Measurements from ENCODE around the gene MAP3K21.

MAP3K21 gene

DNA sequence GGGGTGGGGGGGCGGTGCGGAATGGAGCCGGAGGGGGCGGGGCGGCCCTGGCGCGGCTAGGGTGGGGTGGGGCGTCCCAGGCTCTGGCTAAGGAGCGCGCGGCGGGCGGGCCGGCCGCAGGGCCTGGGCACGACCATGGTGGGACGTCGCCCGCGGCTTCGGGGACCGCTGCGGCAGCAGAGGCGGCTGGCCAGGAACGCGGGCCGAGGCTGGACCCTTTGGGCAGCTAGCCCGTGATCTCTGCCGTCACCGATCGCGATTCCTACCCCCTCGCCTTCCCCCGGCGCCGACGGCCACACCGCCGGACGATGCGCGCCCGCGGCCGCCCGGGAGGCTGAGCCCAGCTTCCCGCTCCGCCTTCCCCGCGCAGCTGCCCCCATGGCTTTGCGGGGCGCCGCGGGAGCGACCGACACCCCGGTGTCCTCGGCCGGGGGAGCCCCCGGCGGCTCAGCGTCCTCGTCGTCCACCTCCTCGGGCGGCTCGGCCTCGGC is at the start of gene MAP3K21:
MAP3K21 (plus strand) TSS at position 74 of the 491 bp plus-strand sequence; CDS start at position 379, 305 bp downstream.
- DNase-seq, result no peak

DNA sequence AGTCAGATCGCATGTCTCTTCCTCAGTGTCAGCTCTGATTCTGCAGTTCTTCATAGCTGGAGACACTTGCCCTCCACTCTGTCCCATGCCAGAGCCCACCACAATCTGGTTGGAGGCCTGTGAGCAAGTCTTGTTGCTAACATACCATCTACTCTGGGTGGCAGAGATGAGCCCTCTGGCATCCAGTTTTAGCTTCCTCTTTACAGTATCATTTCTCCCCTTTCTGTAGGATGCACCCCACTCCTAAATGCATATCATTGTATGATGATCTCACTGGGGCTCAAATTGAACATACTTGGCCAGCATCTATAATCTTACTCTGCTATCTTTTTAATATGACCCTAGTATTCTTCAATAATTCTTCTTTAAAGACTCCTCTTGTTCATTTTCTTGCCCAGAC is 48.9 kb upstream of the MAP3K21 start:
- DNase-seq, result no peak

- no peak for DNase-seq
Measured at GRCh38 chr1:233279971-233280370, 47.6 kb upstream of the MAP3K21 start.

DNA sequence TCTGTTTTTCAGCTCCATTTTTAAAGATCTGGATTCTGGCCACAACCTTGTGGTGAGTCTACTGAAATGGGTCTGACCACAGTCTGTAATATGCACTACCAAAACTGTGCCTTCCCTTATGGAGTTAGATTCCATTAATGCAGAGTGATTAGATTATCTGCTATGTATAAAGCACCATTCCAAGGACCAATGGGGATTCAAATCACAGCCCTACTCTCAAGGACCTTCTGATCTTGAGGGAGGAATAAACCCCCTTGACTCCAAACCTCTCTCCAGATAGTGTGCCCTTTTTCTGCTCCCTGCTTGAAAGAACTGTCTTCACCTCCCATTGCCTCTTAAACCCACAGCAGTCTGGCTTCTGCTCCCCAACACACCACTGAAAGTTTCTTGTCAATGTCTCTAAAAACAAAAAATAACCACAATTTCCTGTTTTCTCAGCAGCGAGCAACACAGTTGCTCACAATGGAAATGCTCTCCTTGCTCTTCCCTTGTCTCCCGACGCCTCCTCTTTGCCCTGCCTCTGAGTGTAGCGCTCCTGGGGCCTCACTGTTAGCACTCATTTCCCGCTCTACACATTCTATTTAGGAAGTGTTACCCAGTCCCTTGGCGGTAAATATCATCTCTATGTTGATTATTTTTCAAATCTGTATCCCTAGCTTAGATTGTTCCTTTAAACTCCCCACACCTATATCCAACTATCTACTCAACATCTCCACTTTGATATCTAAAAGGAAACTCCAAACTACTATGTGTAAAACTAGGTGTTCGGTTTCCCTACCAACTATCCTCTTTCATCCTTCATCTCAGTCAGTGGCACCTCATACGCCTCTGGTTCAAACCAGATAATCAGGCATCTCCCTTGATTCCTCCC is 45.6 kb upstream of the MAP3K21 start:
- no peak for DNase-seq

- DNase-seq, result no peak
Measured at GRCh38 chr1:233282582-233282886, 45.0 kb upstream of the MAP3K21 start.

DNA sequence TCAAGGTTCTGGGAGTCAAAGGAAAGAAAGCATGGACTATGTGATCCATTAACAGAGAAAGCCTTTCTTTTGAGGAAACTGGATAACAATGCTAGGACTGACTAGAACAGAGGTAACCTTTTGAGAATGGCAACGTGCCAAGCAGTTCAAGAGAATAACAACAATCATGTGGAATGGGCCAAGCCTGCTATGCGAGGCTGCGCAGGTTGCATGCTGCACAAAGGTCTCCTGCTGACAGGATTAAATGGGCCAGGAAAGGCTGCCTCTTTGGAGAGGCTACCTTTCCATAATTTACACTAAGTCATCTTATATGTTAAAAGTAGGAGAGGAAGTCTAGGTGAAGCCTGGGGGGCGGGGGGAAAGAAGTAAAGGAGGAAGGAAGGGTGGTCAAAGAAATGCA is 37.8 kb upstream of the MAP3K21 start:
- no peak for DNase-seq

GRCh38 chr1:233290396-233291034 is 37.0 kb upstream of the MAP3K21 start:
- no peak for DNase-seq

DNA sequence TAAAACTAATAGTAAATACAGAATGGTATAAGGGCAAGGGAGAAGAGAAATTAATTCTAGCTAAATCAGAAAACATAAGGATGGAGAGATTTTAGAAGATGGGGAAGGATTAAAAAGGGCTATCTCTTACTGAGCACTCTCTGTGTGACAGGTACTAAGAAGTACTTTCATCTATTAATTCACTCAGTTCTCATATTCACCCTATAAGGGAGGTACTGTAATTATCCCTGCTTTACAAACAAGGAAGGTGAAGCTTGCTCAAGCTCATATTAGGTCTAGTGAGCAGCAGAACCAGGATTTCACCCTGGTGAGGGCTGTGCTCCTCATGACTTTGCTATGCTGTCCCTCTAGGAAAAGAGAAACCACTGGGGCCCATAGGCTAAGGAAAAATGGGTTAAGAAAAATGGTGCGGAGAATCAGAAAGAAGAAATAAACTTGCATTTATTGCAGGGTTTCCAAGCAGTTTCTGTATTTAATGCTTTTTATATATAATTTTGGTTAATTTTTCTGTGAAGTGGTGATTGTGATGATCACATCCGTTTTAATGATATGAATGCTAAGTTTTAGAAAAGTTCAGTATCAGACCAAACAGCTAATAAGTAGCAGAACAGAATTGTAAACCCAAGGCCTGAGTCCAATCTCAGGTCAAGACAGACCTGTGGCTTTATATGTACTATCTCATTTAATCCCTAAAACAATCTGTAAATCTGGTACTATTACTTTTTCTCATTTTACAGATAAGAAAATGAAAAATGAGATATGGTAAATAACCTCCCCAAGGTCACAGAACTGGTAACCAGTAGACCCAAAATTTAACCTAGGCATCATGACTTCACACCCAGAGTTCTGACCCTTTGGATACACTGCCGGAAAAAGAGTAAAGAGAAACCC is 33.7 kb upstream of the MAP3K21 start:
- no peak for DNase-seq

DNA sequence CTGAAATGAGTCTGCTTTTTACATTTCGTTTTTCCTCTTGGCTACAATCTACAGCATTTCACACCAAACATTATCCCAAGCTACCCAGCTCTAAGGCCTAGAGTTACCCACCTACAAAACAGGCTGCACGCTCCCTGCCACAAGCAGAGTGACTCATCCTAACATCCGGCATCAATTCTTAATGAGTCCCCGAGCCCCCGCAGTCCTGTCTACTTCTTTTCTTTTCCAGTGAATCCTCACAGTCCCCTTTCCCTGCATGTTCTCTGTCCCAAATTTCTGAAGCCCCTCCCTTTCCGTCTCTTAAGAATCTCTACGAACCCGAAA is 32.6 kb upstream of the MAP3K21 start:
- no peak for DNase-seq

- peak; percentile 60 for DNase-seq
Measured at GRCh38 chr1:233295237-233295974, 32.1 kb upstream of the MAP3K21 start, which contains the start of gene PCNX2. PCNX2 (minus strand) TSS chr1:233295725; CDS start chr1:233295478, 247 bp downstream.

DNA sequence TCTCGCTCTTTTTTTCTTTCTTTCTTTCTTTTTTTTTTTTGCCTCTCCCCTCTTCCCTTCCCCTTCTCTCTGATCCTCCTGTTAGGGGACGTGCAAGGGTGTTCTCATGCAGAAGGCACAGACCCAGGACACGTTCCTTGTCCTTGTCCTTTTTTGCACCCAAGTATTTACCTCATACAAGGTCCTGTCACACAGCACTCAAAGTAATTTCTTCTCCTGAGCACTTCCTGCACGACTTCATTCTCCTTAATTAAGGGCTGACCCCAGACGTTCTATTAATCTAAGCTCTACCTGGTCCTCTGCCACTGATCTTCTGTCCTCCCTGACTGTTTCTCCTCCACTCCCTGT is 31.6 kb upstream of the MAP3K21 start:
- no peak for DNase-seq

DNA sequence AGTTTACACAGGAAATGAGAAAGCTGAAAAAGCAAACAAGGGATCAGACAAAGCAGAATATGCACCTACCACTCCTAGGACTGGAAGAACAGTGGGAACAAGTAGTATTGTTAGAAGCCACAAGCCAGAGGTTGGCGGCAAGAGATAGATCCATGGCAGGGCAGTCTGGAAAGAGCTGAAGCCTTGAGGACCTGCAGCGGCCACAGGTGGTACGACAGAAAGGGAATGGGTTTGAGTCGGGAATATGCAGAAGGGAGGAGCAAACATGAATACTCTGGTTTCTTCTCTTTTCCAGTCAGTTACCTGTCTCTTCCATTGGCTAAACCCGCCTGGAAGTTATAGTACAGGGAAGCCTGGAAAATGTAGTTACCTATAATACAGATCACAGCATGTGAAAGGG is 28.1 kb upstream of the MAP3K21 start:
- DNase-seq, result no peak

- no peak for DNase-seq
Measured at GRCh38 chr1:233300326-233300725, 27.2 kb upstream of the MAP3K21 start.

- no peak for DNase-seq
Measured at GRCh38 chr1:233304489-233305102, 22.9 kb upstream of the MAP3K21 start.

DNA sequence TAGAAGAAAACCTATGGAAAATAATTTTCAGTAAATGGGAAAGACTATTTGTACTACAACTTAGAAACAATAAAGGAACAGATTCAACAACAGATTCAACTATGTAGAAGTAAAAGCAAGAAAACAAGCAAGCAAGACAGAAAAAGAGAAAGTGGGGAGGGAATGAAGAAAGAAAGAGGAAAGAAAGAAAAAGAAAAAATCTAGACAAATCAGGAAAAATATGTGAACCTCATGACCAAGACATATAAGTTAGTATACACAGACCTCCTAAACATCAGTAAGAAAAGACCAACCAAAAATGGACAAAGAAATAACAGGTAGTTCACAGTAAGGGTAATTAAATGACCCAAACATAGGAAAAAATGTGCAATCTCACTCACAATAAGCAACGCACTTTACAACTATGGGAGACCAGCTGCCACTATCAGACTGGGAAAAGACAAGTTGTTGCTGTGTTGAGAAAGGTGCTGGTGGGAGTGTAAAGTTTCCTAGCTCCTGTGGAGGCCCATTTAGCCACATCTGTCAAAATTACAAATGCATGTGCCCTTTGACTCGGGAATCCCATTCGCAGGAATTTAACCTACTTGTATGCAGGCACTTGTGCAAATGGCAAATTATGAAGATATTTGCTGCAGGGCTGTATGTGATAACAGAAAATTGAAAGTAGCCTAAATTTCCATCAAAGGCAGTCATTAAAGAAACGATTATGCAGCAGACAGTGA is 13.9 kb upstream of the MAP3K21 start:
- no peak for DNase-seq

DNA sequence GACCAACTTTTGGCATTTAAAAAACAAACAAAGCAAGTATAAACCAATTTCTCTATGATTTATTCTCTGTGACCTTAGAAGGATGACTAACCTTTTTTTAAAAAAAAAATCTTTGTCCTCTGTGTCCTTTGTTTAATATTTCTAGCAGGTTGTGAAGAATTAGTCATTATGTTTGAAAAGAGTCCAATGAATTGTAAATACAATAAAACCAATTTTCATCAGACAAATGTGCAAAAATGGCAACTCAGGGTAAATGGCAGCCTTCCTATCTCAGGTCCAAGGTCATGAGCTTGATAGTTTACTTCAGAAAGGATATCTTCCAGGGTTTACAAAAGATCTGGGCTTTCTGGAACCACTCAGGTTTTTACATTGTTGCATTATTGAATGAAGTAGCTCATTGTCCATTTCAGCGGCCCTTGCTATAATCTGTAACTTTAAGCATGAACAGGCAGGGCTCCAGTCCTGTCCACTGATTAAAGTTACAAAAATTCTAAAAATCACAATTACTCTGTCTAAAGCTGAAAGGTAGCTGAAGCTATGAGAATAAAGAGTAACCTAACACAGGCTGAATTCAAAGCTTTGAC is 11.7 kb upstream of the MAP3K21 start:
- no peak for DNase-seq

- DNase-seq, result no peak
Measured at GRCh38 chr1:233316473-233316872, 11.1 kb upstream of the MAP3K21 start.

- DNase-seq, result no peak
Measured at GRCh38 chr1:233319272-233319671, 8.3 kb upstream of the MAP3K21 start.

GRCh38 chr1:233320023-233320422 is 7.5 kb upstream of the MAP3K21 start:
- no peak for DNase-seq

DNA sequence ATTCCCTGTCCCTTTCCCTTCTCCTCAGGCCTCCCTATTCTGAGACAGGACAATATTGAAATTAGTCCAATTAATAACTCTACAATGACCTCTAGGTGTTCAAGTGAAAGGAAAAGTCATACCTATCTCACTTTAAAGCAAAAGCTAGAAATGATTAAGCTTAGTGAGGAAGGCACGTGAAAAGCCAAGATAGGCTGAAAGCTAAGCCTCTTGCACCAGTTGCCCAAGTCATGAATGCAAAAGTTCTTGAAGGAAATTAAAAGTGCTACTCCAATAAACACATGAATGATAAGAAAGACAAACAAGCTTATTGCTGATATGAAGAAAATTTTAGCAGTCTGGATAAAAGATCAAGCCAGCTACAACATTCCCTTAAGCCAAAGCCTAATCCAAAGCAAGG is 3.8 kb upstream of the MAP3K21 start:
- no peak for DNase-seq

DNA sequence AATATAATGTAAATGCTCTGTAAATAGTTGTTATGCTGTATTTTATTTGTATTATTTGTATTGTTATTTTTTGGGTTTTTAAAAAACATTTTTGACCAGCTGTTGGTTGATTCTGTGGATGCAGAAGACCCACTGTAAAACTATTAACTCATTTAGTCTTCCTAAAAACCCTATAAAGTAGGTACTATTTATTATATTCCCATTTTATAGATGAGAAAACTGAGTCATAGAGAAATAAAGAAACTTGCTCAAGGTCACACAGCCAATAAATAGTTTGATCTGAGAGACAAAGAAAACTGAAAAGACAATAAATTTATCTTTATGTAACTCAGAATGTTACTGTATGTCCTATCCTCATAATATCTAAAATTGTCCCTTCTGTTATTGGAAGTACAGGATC is 1.2 kb upstream of the MAP3K21 start:
- DNase-seq, result no peak

Measured in NCI-H1105 (cell line).